ENCODE measurements around the gene LRRC8A. TPM values are rescaled to one million over a fixed set of nuclear protein-coding genes. Genes with fewer than 3 reads are reported as not detected.
A peak's percentile ranks its signal among the peaks of the same experiment; 100 is the strongest.
"Not testable (repeated sequence)": the region's sequence is repeated elsewhere in the genome, so short reads cannot be mapped to it uniquely, and the experiment has no call there.

The LRRC8A gene
- total RNA-seq, 4 donors from 2014 or later: 39.5 to 94.2 (median 55.6) TPM

GRCh38 chr9:128947527-128948301 is 65.8 kb downstream of the LRRC8A start, which contains the start of the genes DOLK and NUP188:
TSS of gene DOLK (minus strand) at chr9:128947603. CDS start at chr9:128947303, 300 bp downstream.
TSS of gene NUP188 (plus strand) at chr9:128947699. CDS start at chr9:128947720, 21 bp downstream.
- TF ChIP-seq EP300 (IDR thresholded peaks at IDR 0.05): no peak
- peak; percentile 97 to 98 for TF ChIP-seq POLR2AphosphoS5 (IDR thresholded peaks at IDR 0.05)
- TF ChIP-seq CTCF (IDR thresholded peaks at IDR 0.05): no peak
- peak; percentile 74 for TF ChIP-seq POLR2A (IDR thresholded peaks at IDR 0.05; ENCODE audit: low read depth)
- WGBS: under 1% methylated on average over 56 of the region's 86 CpGs

GRCh38 chr9:128961403-128961802 is 79.5 kb downstream of the LRRC8A start:
- intact Hi-C loops (cut with DNase I); DNase-seq (ENCODE audit: extremely low spot score); H3K27ac ChIP-seq (replicated peaks in 1 of 4); H3K4me3 ChIP-seq; H3K9me3 ChIP-seq; H3K27me3 ChIP-seq; H3K4me1 ChIP-seq: not testable (repeated sequence)
- 95% methylated on average over 9 of the region's 9 CpGs for WGBS
- H3K36me3 ChIP-seq: peaks cover 42 to 94% (median 77%) of the 10 kb centered on the region in 4 donors

More at GRCh38 chr9:128947527-128948301, 65.8 kb downstream of the LRRC8A start, which contains the start of the genes DOLK and NUP188:
- peak within 1 kb of the TSS; percentile 86 to 98 (median 92) for H3K4me3 ChIP-seq
- peak within 1 kb of the TSS; percentile 92 to 99 (median 97) for H3K27ac ChIP-seq (replicated peaks in 1 of 4)
- no peaks in the 10 kb centered on the region for H3K9me3 ChIP-seq
- intact Hi-C loops (cut with DNase I): no loop called here
- DNase-seq (ENCODE audit: extremely low spot score): peak; percentile 99
- H3K4me1 ChIP-seq: peaks cover 28 to 37% (median 31%) of the 10 kb centered on the region in 4 donors
- peaks cover 0 to 49% (median 34%) of the 10 kb centered on the region in 4 donors for H3K36me3 ChIP-seq
- H3K27me3 ChIP-seq: no peaks in the 10 kb centered on the region

Other genes with a start within 250 kb of the LRRC8A start
- gene DYNC2I2, start 225.3 kb upstream of the LRRC8A start, total RNA-seq: 10 to 100 TPM; 27.8 to 54.8 (median 39.2) TPM
- 100 to 1,000 TPM; 170 to 239 (median 205) TPM for gene SET, start 192.9 kb upstream of the LRRC8A start, total RNA-seq
- 1 to 10 TPM; 4.0 to 10.0 (median 7.6) TPM for gene PKN3, start 179.6 kb upstream of the LRRC8A start, total RNA-seq
- gene ZDHHC12, start 158.0 kb upstream of the LRRC8A start, total RNA-seq: 10 to 100 TPM; 23.3 to 35.7 (median 29.8) TPM
- gene ZER1, start 110.2 kb upstream of the LRRC8A start, total RNA-seq: 100 to 1,000 TPM in 1 of 4 donors, 10 to 100 TPM in 3; 56.5 to 114 (median 79.4) TPM
- gene TBC1D13, start 94.9 kb upstream of the LRRC8A start, total RNA-seq: 10 to 100 TPM; 12.4 to 20.8 (median 16.1) TPM
- gene ENDOG, start 63.6 kb upstream of the LRRC8A start, total RNA-seq: 10 to 100 TPM; 21.4 to 44.5 (median 37.5) TPM
- 10 to 100 TPM; 15.3 to 36.5 (median 19.8) TPM for gene SPOUT1, start 52.3 kb upstream of the LRRC8A start, total RNA-seq
- gene KYAT1, start 183 bp upstream of the LRRC8A start, total RNA-seq: 1 to 10 TPM; 4.3 to 8.4 (median 6.2) TPM
- gene PHYHD1, start 38.8 kb downstream of the LRRC8A start, total RNA-seq: 10 to 100 TPM; 10.4 to 22.3 (median 12.0) TPM
- gene DOLK, start 65.5 kb downstream of the LRRC8A start, total RNA-seq: 10 to 100 TPM; 10.4 to 20.7 (median 14.1) TPM
- 10 to 100 TPM; 22.9 to 34.0 (median 29.4) TPM for gene NUP188, start 65.6 kb downstream of the LRRC8A start, total RNA-seq
- 10 to 100 TPM; 71.6 to 92.3 (median 88.5) TPM for gene SH3GLB2, start 146.2 kb downstream of the LRRC8A start, total RNA-seq
- 10 to 100 TPM; 23.9 to 44.2 (median 32.1) TPM for gene MIGA2, start 154.5 kb downstream of the LRRC8A start, total RNA-seq
- 1 to 10 TPM; 3.0 to 5.5 (median 4.3) TPM for gene DOLPP1, start 199.0 kb downstream of the LRRC8A start, total RNA-seq
- 100 to 1,000 TPM in 2 of 4 donors, 10 to 100 TPM in 2; 73.9 to 117 (median 92.2) TPM for gene CRAT, start 228.7 kb downstream of the LRRC8A start, total RNA-seq
- gene PTPA, start 229.3 kb downstream of the LRRC8A start, total RNA-seq: 10 to 100 TPM; 57.7 to 91.9 (median 77.4) TPM